ENCODE data around the gene ZNF425. TPM values are rescaled to one million over a fixed set of nuclear protein-coding genes. Genes with fewer than 3 reads are reported as not detected.
A peak's percentile ranks its signal among the peaks of the same experiment; 100 is the strongest.

Gene ZNF425
- total and polyA plus RNA-seq, 9 of the 15 experiments (the other 6 are each of a cell fraction or from before 2014, with no cell fraction given) = 0.03 to 0.89 (median 0.54) TPM

GRCh38 chr7:149090397-149091195 lies 35.5 kb downstream of the ZNF425 start, which contains the start of gene ZNF786 (continued):
- TF ChIP-seq CUX1 (CRISPR knock-in tag; IDR thresholded peaks at IDR 0.05) (no peak), CHAMP1 (IDR thresholded peaks at IDR 0.05) (no peak), RNF2 (IDR thresholded peaks at IDR 0.05) (peak; percentile 71; the same call in 1 of the 2 replicates), CEBPZ (IDR thresholded peaks at IDR 0.05; ENCODE audit: borderline replicate concordance, low read depth, low read length) (no peak), TEAD2 (tag; IDR thresholded peaks at IDR 0.05) (no peak), NFE2 (IDR thresholded peaks at IDR 0.05; ENCODE audit: low read depth) (no peak), ELF4 (CRISPR knock-in tag; IDR thresholded peaks at IDR 0.05) (no peak), TCF15 (CRISPR knock-in tag; IDR thresholded peaks at IDR 0.05) (no peak), MNT (conservative IDR thresholded peaks at IDR 0.05) (peak in 1 of 2 experiments; percentile 86; a peak in 3 of 4 replicates), ZFP36 (IDR thresholded peaks at IDR 0.05; ENCODE audit: low read depth, low read length, partially characterized antibody) (no peak), CEBPB (tag; IDR thresholded peaks at IDR 0.05) (no peak)

Measured in K562 (cell line).